ENCODE results near the gene C10orf120. TPM values are rescaled to one million over a fixed set of nuclear protein-coding genes. Genes with fewer than 3 reads are reported as not detected.

C10orf120 gene
- total RNA-seq, 1 experiment from 2014 or later = not detected

- H3K36me3 Mint-ChIP-seq (ENCODE audit: insufficient read depth, unreplicated experiment) = no peaks in the 10 kb centered on the region
- TF ChIP-seq, protein P1, sequence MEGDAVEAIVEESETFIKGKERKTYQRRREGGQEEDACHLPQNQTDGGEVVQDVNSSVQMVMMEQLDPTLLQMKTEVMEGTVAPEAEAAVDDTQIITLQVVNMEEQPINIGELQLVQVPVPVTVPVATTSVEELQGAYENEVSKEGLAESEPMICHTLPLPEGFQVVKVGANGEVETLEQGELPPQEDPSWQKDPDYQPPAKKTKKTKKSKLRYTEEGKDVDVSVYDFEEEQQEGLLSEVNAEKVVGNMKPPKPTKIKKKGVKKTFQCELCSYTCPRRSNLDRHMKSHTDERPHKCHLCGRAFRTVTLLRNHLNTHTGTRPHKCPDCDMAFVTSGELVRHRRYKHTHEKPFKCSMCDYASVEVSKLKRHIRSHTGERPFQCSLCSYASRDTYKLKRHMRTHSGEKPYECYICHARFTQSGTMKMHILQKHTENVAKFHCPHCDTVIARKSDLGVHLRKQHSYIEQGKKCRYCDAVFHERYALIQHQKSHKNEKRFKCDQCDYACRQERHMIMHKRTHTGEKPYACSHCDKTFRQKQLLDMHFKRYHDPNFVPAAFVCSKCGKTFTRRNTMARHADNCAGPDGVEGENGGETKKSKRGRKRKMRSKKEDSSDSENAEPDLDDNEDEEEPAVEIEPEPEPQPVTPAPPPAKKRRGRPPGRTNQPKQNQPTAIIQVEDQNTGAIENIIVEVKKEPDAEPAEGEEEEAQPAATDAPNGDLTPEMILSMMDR (IDR thresholded peaks at IDR 0.05; ENCODE audit: unreplicated experiment) = no peak
- intact Hi-C loops (cut with micrococcal nuclease; ENCODE audit: unreplicated experiment) = no loop called here
- no TSS peak for BruUV-seq (replicated peaks)
- H3K9me3 Mint-ChIP-seq (ENCODE audit: low read depth, unreplicated experiment) = no peaks in the 10 kb centered on the region
- H3K4me3 Mint-ChIP-seq (ENCODE audit: low read depth, unreplicated experiment) = no peak overlapping the region
- H3K27me3 Mint-ChIP-seq (ENCODE audit: unreplicated experiment) = peaks cover 50% of the 10 kb centered on the region
- no peaks in the 10 kb centered on the region for H3K4me1 Mint-ChIP-seq (ENCODE audit: low read depth, unreplicated experiment)
- CTCF ChIA-PET = no interaction called here
- DNase-seq = no peak
- no peak overlapping the region for H3K27ac Mint-ChIP-seq (ENCODE audit: unreplicated experiment)
Measured at GRCh38 chr10:122713091-122713885, 13.6 kb upstream of the C10orf120 start.

- BruUV-seq (replicated peaks) = no TSS peak
- Mint-ChIP-seq H3K27me3 (ENCODE audit: unreplicated experiment) (peaks cover 35% of the 10 kb centered on the region), H3K4me3 (ENCODE audit: low read depth, unreplicated experiment) (no peak overlapping the region), H3K4me1 (ENCODE audit: low read depth, unreplicated experiment) (no peaks in the 10 kb centered on the region), H3K9me3 (ENCODE audit: low read depth, unreplicated experiment) (no peaks in the 10 kb centered on the region), H3K27ac (ENCODE audit: unreplicated experiment) (no peak overlapping the region), H3K36me3 (ENCODE audit: insufficient read depth, unreplicated experiment) (no peaks in the 10 kb centered on the region)
- intact Hi-C loops (cut with micrococcal nuclease; ENCODE audit: unreplicated experiment) = no loop called here
- CTCF ChIA-PET = no interaction called here
- TF ChIP-seq, protein P1 (IDR thresholded peaks at IDR 0.05; ENCODE audit: unreplicated experiment) = no peak
- no peak for DNase-seq
Measured at GRCh38 chr10:122710576-122710975, 10.9 kb upstream of the C10orf120 start.

DNA sequence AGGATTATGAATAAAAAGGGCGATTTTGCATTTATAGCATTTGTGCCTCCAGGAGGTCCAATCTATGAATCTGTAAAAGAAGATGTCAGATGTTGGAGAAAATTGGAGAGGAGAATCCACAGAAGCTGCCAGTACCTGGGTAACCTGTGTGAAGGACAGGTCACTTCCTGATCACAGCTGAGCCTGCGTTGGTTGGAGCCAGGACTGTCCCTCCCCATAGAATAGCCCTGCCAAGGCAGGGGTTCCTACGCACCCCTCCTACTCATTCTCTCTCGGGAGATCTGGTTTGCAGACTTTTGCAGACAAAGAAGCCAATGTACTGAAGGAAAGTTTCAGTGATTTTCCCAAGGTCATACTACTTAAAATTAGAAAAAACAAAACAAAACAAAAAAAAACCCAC lies 10.3 kb upstream of the C10orf120 start:
- CTCF ChIA-PET = no interaction called here
- TF ChIP-seq, protein P1 (IDR thresholded peaks at IDR 0.05; ENCODE audit: unreplicated experiment) = no peak
- Mint-ChIP-seq H3K36me3 (ENCODE audit: insufficient read depth, unreplicated experiment) (no peaks in the 10 kb centered on the region), H3K9me3 (ENCODE audit: low read depth, unreplicated experiment) (no peaks in the 10 kb centered on the region), H3K4me3 (ENCODE audit: low read depth, unreplicated experiment) (no peak overlapping the region), H3K27ac (ENCODE audit: unreplicated experiment) (no peak overlapping the region), H3K27me3 (ENCODE audit: unreplicated experiment) (peaks cover 29% of the 10 kb centered on the region), H3K4me1 (ENCODE audit: low read depth, unreplicated experiment) (no peaks in the 10 kb centered on the region)
- DNase-seq = no peak
- BruUV-seq (replicated peaks) = no TSS peak
- intact Hi-C loops (cut with micrococcal nuclease; ENCODE audit: unreplicated experiment) = loop anchor here (10.0 kb wide), 1 partner anchor 435 kb away; the partner anchor contains the start of gene BTBD16

- no TSS peak for BruUV-seq (replicated peaks)
- Mint-ChIP-seq H3K36me3 (ENCODE audit: insufficient read depth, unreplicated experiment) (no peaks in the 10 kb centered on the region), H3K9me3 (ENCODE audit: low read depth, unreplicated experiment) (no peaks in the 10 kb centered on the region), H3K4me3 (ENCODE audit: low read depth, unreplicated experiment) (no peak overlapping the region), H3K4me1 (ENCODE audit: low read depth, unreplicated experiment) (no peaks in the 10 kb centered on the region), H3K27ac (ENCODE audit: unreplicated experiment) (no peak overlapping the region), H3K27me3 (ENCODE audit: unreplicated experiment) (peaks cover 24% of the 10 kb centered on the region)
- TF ChIP-seq, protein P1 (IDR thresholded peaks at IDR 0.05; ENCODE audit: unreplicated experiment) = no peak
- intact Hi-C loops (cut with micrococcal nuclease; ENCODE audit: unreplicated experiment) = loop anchor here (10.0 kb wide), 1 partner anchor 433 kb away; the partner anchor contains the start of gene BTBD16
- no peak for DNase-seq
- CTCF ChIA-PET = no interaction called here
Measured at GRCh38 chr10:122707535-122707934, 7.9 kb upstream of the C10orf120 start.

Data from Calu3 (cell line).